Bladder microvascular endothelial cell (primary cell): ENCODE data around the gene ARHGEF37. TPM values are rescaled to one million over a fixed set of nuclear protein-coding genes. Genes with fewer than 3 reads are reported as not detected.

Experiments used
- total RNA-seq: library from RNA; depleted of rRNA; stranded (reverse); fragments of >200 nt; gene quantifications from 2 replicates; pipeline ENCODE4 v1.2.3, GENCODE V29; 2014

ARHGEF37 gene
- total RNA-seq: 8.6 and 35.4 TPM in 2 replicates

GRCh38 chr5:149581192-149581861 lies at the start of gene ARHGEF37:
Gene ARHGEF37, plus strand, starts transcription at chr5:149581498. Its CDS starts 16,272 bp downstream, at chr5:149597770.

GRCh38 chr5:149551227-149552037 lies 29.9 kb upstream of the ARHGEF37 start, which contains the start of gene CSNK1A1:
Gene CSNK1A1, minus strand, starts transcription at chr5:149551439. Its CDS starts 475 bp downstream, at chr5:149550964.

Other genes starting within 250 kb of the ARHGEF37 start
- 18.5 and 87.2 TPM in 2 replicates for gene GRPEL2, start 236.0 kb upstream of the ARHGEF37 start, total RNA-seq
- gene PCYOX1L, start 223.5 kb upstream of the ARHGEF37 start, total RNA-seq: 7.3 and 17.7 TPM in 2 replicates
- gene IL17B, start 202.2 kb upstream of the ARHGEF37 start, total RNA-seq: not detected in 2 replicates
- 244 and 481 TPM in 2 replicates for gene CSNK1A1, start 30.1 kb upstream of the ARHGEF37 start, total RNA-seq
- 0.16 and 2.3 TPM in 2 replicates for gene PPARGC1B, start 148.8 kb downstream of the ARHGEF37 start, total RNA-seq